Activated CD4-positive, alpha-beta T cell treated with anti-CD3 and anti-CD28 coated beads for 36 hours (primary cell): Measurements from ENCODE around the gene NAV2. TPM values are rescaled to one million over a fixed set of nuclear protein-coding genes. Genes with fewer than 3 reads are reported as not detected.

ENCODE experiments used
- ATAC-seq: fragments of 200-7000 bp; cut with Tn5 transposase; one replicate; pipeline ENCODE4 v1.10.0; 2021; ENCODE audit warnings: mild to moderate bottlenecking, moderate library complexity
- CTCF ChIA-PET: fragments of 350-600 bp; sonication (Branson Sonifier 250); formaldehyde crosslinking; loops from one replicate; lab custom pipeline; 2021; ENCODE audit warnings: antibody characterized with exemption; lab: Charles Lee
- POLR2A ChIA-PET: fragments of 350-600 bp; sonication (Branson Sonifier 250); formaldehyde crosslinking; loops from one replicate; lab custom pipeline; 2021; ENCODE audit warnings: antibody characterized with exemption, inconsistent platforms; lab: Charles Lee
- DNase-seq: peaks from one replicate; pipeline ENCODE4 v3.0.0-alpha.2; 2020
- H3K27ac Mint-ChIP-seq: one replicate; pipeline ENCODE4 v1.8.0; 2021; ENCODE audit warnings: mixed read lengths
- H3K27me3 Mint-ChIP-seq: one replicate; pipeline ENCODE4 v1.8.0; 2021; ENCODE audit warnings: mixed read lengths
- H3K36me3 Mint-ChIP-seq: one replicate; pipeline ENCODE4 v1.8.0; 2021; ENCODE audit warnings: low read depth, mixed read lengths
- H3K4me1 Mint-ChIP-seq: one replicate; pipeline ENCODE4 v1.8.0; 2021; ENCODE audit warnings: mixed read lengths
- H3K4me3 Mint-ChIP-seq: one replicate; pipeline ENCODE4 v1.8.0; 2021; ENCODE audit warnings: mild to moderate bottlenecking, moderate library complexity, mixed read lengths
- H3K9me3 Mint-ChIP-seq: one replicate; pipeline ENCODE4 v1.8.0; 2021; ENCODE audit warnings: low read depth, mixed read lengths
- intact Hi-C, 2 experiments: fragments of 100-400 bp; cut with DNase I in 1 of 2; cut with micrococcal nuclease in 1 of 2; formaldehyde crosslinking; loops; one replicate each; pipeline versions ENCODE4 v1.14.2 to v1.15.1; 2022 to 2024; cut with DNase I, micrococcal nuclease
- total RNA-seq, 2 experiments: library from RNA; stranded (reverse); gene quantifications; one replicate each; pipeline ENCODE4 v1.2.3, GENCODE V29; 2021

Gene NAV2
- total RNA-seq, 2 experiments from 2014 or later, result 0.54 to 0.55 TPM

DNA sequence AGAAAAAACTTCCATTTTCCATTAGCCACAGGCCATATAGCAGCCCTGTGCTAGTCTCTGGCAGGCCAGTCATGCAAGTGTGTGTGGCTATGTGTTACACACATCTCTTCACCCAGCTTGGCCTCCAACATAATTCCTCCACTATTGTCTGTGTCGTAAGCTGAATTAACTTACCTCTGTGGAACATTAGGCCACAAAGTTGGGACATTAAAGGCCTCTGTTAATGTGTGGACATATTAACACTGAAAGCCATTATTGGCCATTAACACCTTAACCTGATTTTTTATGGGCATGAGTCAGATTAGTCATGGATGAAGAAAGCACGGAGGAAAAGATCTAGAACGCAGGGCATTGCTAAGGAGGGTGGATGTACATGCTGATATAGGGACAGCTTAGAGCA lies 347.5 kb downstream of the NAV2 start:
- CTCF ChIA-PET, result interaction anchor here (1.0 kb wide), 1 partner anchor 52 kb away, joined by 3 read pairs; no protein-coding TSS in a partner anchor
- POLR2A ChIA-PET, result no interaction called here
- H3K27me3 Mint-ChIP-seq, result no peaks in the 10 kb centered on the region
- H3K9me3 Mint-ChIP-seq, result no peaks in the 10 kb centered on the region
- H3K4me1 Mint-ChIP-seq, result no peaks in the 10 kb centered on the region
- no peak for ATAC-seq
- no peak overlapping the region for H3K27ac Mint-ChIP-seq
- no peak overlapping the region for H3K4me3 Mint-ChIP-seq
- no peak for DNase-seq
- intact Hi-C loops, result no loop called here
- H3K36me3 Mint-ChIP-seq, result no peaks in the 10 kb centered on the region

DNA sequence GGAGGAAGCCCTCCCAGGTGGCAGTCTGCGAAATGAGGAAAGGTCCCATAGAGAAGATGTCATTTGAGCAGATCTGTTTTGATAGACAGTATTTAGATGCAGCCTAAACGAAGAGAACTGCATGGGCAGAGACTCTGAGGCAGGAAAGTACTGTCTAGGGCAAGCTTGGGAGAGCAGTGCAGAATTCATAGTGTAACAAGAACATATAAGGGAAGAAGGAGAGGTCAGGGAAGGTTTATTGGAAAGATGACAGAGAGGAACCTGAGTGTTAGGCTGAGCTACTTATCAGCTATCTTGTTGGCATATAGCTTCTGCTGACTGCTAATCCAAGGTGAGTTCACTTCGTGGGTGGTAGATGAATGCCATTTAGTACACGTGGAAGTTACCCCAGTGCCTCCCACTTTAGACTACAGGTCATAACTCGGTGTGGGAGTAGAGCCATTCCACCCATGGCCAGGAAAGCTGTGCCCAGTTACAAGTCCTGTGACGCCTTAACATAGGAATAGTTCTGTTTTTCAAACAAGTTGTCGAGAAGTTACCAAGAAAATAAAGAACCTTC lies 348.1 kb downstream of the NAV2 start:
- CTCF ChIA-PET, result interaction anchor here (1.0 kb wide), 1 partner anchor 51 kb away, joined by 3 read pairs; no protein-coding TSS in a partner anchor
- Mint-ChIP-seq H3K27ac (no peak overlapping the region), H3K9me3 (no peaks in the 10 kb centered on the region), H3K4me3 (no peak overlapping the region), H3K4me1 (no peaks in the 10 kb centered on the region), H3K36me3 (no peaks in the 10 kb centered on the region), H3K27me3 (no peaks in the 10 kb centered on the region)
- no peak for ATAC-seq
- no peak for DNase-seq
- POLR2A ChIA-PET, result no interaction called here
- intact Hi-C loops, result no loop called here

DNA sequence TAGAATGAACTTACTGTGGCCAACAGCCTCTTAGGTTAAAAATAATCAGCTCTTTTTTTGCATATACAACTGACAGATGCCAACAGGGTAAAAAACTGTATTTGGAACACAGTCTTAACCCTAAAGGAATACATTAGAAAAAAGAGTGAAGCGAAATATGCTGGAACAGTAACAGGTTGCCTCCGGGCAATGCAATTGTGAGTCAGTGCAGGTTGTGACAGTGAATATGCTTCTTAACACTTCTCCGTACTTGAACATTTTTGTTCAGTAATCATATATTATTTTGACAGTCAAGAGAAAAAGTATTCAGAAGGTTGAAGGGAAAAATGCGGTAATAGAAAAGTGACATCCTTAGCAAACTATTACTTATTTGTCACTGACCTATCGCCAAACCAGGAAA lies 349.1 kb downstream of the NAV2 start:
- no peak overlapping the region for H3K4me3 Mint-ChIP-seq
- peaks cover 6% of the 10 kb centered on the region for H3K27me3 Mint-ChIP-seq
- H3K27ac Mint-ChIP-seq, result no peak overlapping the region
- intact Hi-C loops, result no loop called here
- ATAC-seq (no peak), DNase-seq (no peak)
- CTCF ChIA-PET, result no interaction called here
- H3K4me1 Mint-ChIP-seq, result no peaks in the 10 kb centered on the region
- no peaks in the 10 kb centered on the region for H3K36me3 Mint-ChIP-seq
- POLR2A ChIA-PET, result no interaction called here
- H3K9me3 Mint-ChIP-seq, result no peaks in the 10 kb centered on the region

DNA sequence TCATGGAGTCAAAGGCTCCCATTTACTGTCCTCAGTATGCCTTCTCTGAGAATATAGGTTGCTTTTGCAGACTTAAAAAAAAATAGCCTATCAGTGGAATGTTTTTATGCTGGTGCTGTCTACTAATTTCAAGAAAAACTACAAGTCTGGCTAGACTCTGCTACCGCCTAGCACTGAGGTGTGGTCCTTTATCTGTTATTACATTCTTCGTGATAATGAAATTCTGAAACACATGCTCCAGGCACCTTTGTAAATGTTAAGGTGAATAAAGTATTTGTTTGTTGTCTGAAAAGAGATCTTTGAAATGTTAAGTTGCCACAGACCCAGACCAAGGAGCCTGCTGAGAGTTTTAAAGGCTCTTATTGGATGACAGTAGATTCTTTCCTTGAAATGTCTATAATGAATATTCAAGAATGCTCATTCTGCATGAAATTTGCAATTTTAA lies 352.3 kb downstream of the NAV2 start:
- H3K36me3 Mint-ChIP-seq, result no peaks in the 10 kb centered on the region
- H3K27me3 Mint-ChIP-seq, result peaks cover 6% of the 10 kb centered on the region
- CTCF ChIA-PET, result no interaction called here
- intact Hi-C loops, result no loop called here
- no peaks in the 10 kb centered on the region for H3K4me1 Mint-ChIP-seq
- POLR2A ChIA-PET, result no interaction called here
- no peak overlapping the region for H3K4me3 Mint-ChIP-seq
- no peak for ATAC-seq
- DNase-seq, result no peak
- no peak overlapping the region for H3K27ac Mint-ChIP-seq
- no peaks in the 10 kb centered on the region for H3K9me3 Mint-ChIP-seq

GRCh38 chr11:20065406-20065805 lies 352.8 kb downstream of the NAV2 start:
- POLR2A ChIA-PET, result no interaction called here
- no peaks in the 10 kb centered on the region for H3K9me3 Mint-ChIP-seq
- H3K36me3 Mint-ChIP-seq, result no peaks in the 10 kb centered on the region
- no peak overlapping the region for H3K27ac Mint-ChIP-seq
- H3K4me3 Mint-ChIP-seq, result no peak overlapping the region
- DNase-seq (no peak), ATAC-seq (no peak)
- intact Hi-C loops, result no loop called here
- H3K4me1 Mint-ChIP-seq, result no peaks in the 10 kb centered on the region
- CTCF ChIA-PET, result no interaction called here
- peaks cover 6% of the 10 kb centered on the region for H3K27me3 Mint-ChIP-seq

GRCh38 chr11:20066013-20066782 lies 353.6 kb downstream of the NAV2 start:
- ChIA-PET CTCF (no interaction called here), POLR2A (no interaction called here)
- Mint-ChIP-seq H3K4me1 (no peaks in the 10 kb centered on the region), H3K4me3 (no peak overlapping the region), H3K27me3 (peaks cover 6% of the 10 kb centered on the region), H3K27ac (no peak overlapping the region), H3K36me3 (no peaks in the 10 kb centered on the region), H3K9me3 (no peaks in the 10 kb centered on the region)
- intact Hi-C loops, result no loop called here
- ATAC-seq (no peak), DNase-seq (no peak)

GRCh38 chr11:20066783-20067156 lies 354.1 kb downstream of the NAV2 start:
- Mint-ChIP-seq H3K4me1 (no peaks in the 10 kb centered on the region), H3K36me3 (no peaks in the 10 kb centered on the region), H3K4me3 (no peak overlapping the region), H3K27me3 (peaks cover 6% of the 10 kb centered on the region), H3K9me3 (no peaks in the 10 kb centered on the region), H3K27ac (no peak overlapping the region)
- POLR2A ChIA-PET, result no interaction called here
- DNase-seq, result no peak
- intact Hi-C loops, result no loop called here
- no peak for ATAC-seq
- CTCF ChIA-PET, result no interaction called here

DNA sequence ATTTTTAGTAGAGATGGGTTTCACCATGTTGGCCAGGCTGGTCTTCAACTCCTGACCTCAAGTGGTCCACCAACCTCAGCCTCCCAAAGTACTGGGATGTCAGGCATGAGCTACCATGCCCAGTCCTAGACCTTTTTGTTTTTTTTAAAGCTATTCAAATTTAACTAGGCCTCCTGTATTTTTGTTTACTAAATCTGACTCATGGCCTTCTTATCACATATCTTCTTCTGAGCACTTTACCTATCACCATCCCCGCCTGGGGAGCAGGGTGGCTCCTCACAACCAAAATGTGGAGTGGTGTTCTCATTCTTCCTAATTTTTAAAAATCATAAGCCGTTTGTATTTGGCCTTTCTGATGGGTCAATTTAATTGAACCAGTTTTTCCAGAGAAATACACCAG lies 355.0 kb downstream of the NAV2 start:
- H3K4me1 Mint-ChIP-seq, result no peaks in the 10 kb centered on the region
- ChIA-PET CTCF (no interaction called here), POLR2A (no interaction called here)
- H3K27me3 Mint-ChIP-seq, result peaks cover 8% of the 10 kb centered on the region
- no peak overlapping the region for H3K4me3 Mint-ChIP-seq
- H3K9me3 Mint-ChIP-seq, result no peaks in the 10 kb centered on the region
- ATAC-seq (no peak), DNase-seq (no peak)
- intact Hi-C loops, result no loop called here
- H3K27ac Mint-ChIP-seq, result no peak overlapping the region
- H3K36me3 Mint-ChIP-seq, result no peaks in the 10 kb centered on the region

DNA sequence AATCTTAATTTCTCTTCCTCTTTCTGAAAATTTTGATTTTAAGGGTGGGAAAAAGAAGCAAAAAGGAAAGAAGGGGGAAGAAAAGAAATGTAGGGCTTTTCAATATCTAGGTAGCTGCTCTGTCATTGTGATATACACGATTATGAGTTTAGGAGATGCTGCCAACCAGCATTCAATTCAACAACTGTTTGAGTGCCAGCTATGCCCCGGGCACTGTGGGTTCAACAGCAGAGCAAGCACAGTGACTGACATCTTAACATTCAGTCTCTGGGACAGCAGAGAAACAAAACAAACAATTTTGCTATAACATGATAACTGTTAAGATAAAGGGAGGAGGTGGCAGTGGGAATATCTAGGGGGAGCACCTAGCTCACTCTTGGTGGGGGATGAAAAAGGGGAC lies 356.1 kb downstream of the NAV2 start:
- H3K4me1 Mint-ChIP-seq, result no peaks in the 10 kb centered on the region
- intact Hi-C loops, result no loop called here

GRCh38 chr11:20070459-20070858 lies 357.8 kb downstream of the NAV2 start:
- no peaks in the 10 kb centered on the region for H3K4me1 Mint-ChIP-seq
- H3K27ac Mint-ChIP-seq, result no peak overlapping the region
- intact Hi-C loops, result no loop called here
- no peak for ATAC-seq
- POLR2A ChIA-PET, result no interaction called here
- CTCF ChIA-PET, result interaction anchor here (1.2 kb wide), 1 partner anchor 120 kb away, joined by 4 read pairs; no protein-coding TSS in a partner anchor
- no peaks in the 10 kb centered on the region for H3K9me3 Mint-ChIP-seq
- H3K27me3 Mint-ChIP-seq, result peaks cover 10% of the 10 kb centered on the region
- no peaks in the 10 kb centered on the region for H3K36me3 Mint-ChIP-seq
- DNase-seq, result no peak
- no peak overlapping the region for H3K4me3 Mint-ChIP-seq

More for the DNA sequence above, 356.1 kb downstream of the NAV2 start:
- DNase-seq (no peak), ATAC-seq (no peak)
- no peak overlapping the region for H3K4me3 Mint-ChIP-seq
- H3K27me3 Mint-ChIP-seq, result peaks cover 8% of the 10 kb centered on the region
- no peaks in the 10 kb centered on the region for H3K36me3 Mint-ChIP-seq
- POLR2A ChIA-PET, result no interaction called here
- H3K9me3 Mint-ChIP-seq, result no peaks in the 10 kb centered on the region
- CTCF ChIA-PET, result no interaction called here
- no peak overlapping the region for H3K27ac Mint-ChIP-seq

DNA sequence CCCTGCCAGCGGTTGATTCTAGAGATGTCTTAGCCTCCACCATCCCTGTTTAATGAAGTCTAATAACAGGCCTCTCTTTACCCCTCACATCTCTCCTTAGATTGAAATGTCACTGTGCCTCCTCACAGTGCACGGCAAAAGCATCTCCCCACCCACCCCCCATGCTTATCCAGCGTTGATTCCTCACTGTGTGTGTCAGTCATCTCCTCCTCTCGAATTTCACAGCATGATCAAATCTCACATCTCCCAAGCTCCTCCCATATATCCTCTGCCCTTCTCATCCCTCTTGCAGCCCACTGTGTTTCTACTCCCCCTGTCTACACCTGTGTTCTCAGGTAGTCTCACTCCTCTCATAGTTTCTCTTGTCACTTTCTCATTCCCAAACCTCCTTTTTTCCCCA lies 363.0 kb downstream of the NAV2 start:
- no peaks in the 10 kb centered on the region for H3K4me1 Mint-ChIP-seq
- POLR2A ChIA-PET, result no interaction called here
- H3K27ac Mint-ChIP-seq, result no peak overlapping the region
- no peaks in the 10 kb centered on the region for H3K36me3 Mint-ChIP-seq
- DNase-seq (no peak), ATAC-seq (no peak)
- peaks cover 13% of the 10 kb centered on the region for H3K27me3 Mint-ChIP-seq
- intact Hi-C loops, result no loop called here
- no peaks in the 10 kb centered on the region for H3K9me3 Mint-ChIP-seq
- CTCF ChIA-PET, result interaction anchor here (0.8 kb wide), 1 partner anchor 112 kb away, joined by 3 read pairs; no protein-coding TSS in a partner anchor
- no peak overlapping the region for H3K4me3 Mint-ChIP-seq

GRCh38 chr11:20078846-20079245 lies 366.2 kb downstream of the NAV2 start:
- intact Hi-C loops, result no loop called here
- no peak overlapping the region for H3K4me3 Mint-ChIP-seq
- H3K27me3 Mint-ChIP-seq, result peaks cover 14% of the 10 kb centered on the region
- no peak for ATAC-seq
- H3K27ac Mint-ChIP-seq, result no peak overlapping the region
- H3K9me3 Mint-ChIP-seq, result no peaks in the 10 kb centered on the region
- DNase-seq, result no peak
- ChIA-PET CTCF (no interaction called here), POLR2A (no interaction called here)
- no peaks in the 10 kb centered on the region for H3K36me3 Mint-ChIP-seq
- H3K4me1 Mint-ChIP-seq, result no peaks in the 10 kb centered on the region
